Effector memory CD8-positive, alpha-beta T cell (primary cell): ENCODE measurements around the gene SMYD3.
A peak's percentile ranks its signal among the peaks of the same experiment; 100 is the strongest.

Experiments
- ATAC-seq: fragments of 150-1000 bp; cut with Tn5 transposase; replicated peaks from 2 replicates; pipeline ENCODE4 v1.10.0; 2021; ENCODE audit warnings: mild to moderate bottlenecking, moderate library complexity
- DNase-seq, 3 experiments: peaks; one replicate each; pipeline ENCODE4 v3.0.0; 2021
- H3K27ac Mint-ChIP-seq, 2 donors: one replicate each; pipeline ENCODE4 v1.8.0; 2022; ENCODE audit warnings: mild to moderate bottlenecking in 2 of 2, mixed read lengths in 2 of 2, moderate library complexity in 2 of 2
- H3K27me3 Mint-ChIP-seq, 2 donors: one replicate each; pipeline ENCODE4 v1.8.0; 2022; ENCODE audit warnings: mixed read lengths in 2 of 2
- H3K36me3 Mint-ChIP-seq: one replicate; pipeline ENCODE4 v1.8.0; 2022; ENCODE audit warnings: mild to moderate bottlenecking, moderate library complexity, mixed read lengths; ENCODE audit not compliant: insufficient read depth
- H3K4me1 Mint-ChIP-seq, 2 donors: one replicate each; pipeline ENCODE4 v1.8.0; 2022; ENCODE audit warnings: low read depth in 2 of 2, mixed read lengths in 2 of 2
- H3K4me3 Mint-ChIP-seq, 2 donors: one replicate each; pipeline ENCODE4 v1.8.0; 2022; ENCODE audit warnings: mild to moderate bottlenecking in 2 of 2, mixed read lengths in 2 of 2, moderate library complexity in 2 of 2
- H3K9me3 Mint-ChIP-seq, 2 donors: one replicate each; pipeline ENCODE4 v1.8.0; 2022; ENCODE audit warnings: mixed read lengths in 2 of 2

The SMYD3 gene

DNA sequence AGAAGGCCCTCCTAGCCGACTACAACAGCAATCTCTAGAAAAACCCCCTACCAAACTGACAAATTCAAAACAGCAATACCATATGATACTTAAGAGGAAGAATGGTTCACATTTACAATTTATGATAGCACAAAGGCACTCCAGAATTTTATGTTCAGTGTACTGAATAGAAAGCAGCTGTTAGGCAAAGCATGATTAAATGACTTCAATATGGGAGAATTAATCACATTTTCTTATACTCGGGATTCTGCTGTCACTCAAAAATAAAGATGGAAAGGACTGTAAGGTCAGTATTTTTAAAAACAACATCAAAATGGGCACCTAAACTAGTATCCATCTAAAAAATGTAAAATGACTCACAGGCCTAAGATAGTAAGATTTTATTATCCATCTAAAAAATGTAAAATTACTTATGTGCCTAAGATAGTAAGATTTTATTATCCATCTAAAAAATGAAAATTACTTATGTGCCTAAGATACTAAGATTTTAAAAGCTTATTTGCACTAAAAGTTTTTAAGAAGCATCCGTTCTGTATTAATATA is 198.5 kb downstream of the SMYD3 start:
- ATAC-seq (no peak), DNase-seq (no peak)
- no peaks in the 10 kb centered on the region for H3K27me3 Mint-ChIP-seq
- no peaks in the 10 kb centered on the region for H3K4me1 Mint-ChIP-seq
- H3K27ac Mint-ChIP-seq: no peak overlapping the region
- H3K36me3 Mint-ChIP-seq: no peaks in the 10 kb centered on the region
- H3K4me3 Mint-ChIP-seq: no peak overlapping the region
- no peaks in the 10 kb centered on the region for H3K9me3 Mint-ChIP-seq

DNA sequence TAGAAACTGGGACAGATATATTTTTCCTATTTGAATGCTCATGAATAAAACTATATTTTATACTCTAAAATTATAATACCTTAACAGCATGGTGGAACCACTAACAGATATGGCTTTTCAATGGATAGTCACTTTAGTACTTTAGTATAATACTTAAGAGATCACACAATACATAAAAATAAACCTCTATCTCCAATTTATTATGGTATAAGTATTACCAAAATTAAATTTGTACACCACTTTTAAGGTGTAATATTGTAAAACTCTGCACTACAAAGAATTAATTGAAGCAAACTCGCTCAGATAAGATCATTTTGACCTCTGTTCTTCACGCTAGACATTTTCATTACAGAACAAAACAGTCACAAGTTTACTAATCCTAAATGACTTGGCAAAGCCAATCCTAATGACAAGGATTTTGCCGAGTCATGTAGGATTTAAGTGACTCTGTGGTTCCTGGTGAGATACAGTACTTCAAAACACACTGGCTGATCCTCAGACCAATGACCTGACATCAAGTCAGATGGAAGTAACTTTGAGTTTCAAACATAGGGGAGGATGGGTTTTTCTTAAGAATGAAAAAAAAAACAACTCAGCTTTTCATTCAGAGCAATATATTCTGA is 200.6 kb downstream of the SMYD3 start:
- Mint-ChIP-seq H3K4me3 (no peak overlapping the region), H3K9me3 (no peaks in the 10 kb centered on the region), H3K36me3 (no peaks in the 10 kb centered on the region), H3K27ac (no peak overlapping the region), H3K27me3 (no peaks in the 10 kb centered on the region), H3K4me1 (no peaks in the 10 kb centered on the region)
- no peak for DNase-seq
- no peak for ATAC-seq

DNA sequence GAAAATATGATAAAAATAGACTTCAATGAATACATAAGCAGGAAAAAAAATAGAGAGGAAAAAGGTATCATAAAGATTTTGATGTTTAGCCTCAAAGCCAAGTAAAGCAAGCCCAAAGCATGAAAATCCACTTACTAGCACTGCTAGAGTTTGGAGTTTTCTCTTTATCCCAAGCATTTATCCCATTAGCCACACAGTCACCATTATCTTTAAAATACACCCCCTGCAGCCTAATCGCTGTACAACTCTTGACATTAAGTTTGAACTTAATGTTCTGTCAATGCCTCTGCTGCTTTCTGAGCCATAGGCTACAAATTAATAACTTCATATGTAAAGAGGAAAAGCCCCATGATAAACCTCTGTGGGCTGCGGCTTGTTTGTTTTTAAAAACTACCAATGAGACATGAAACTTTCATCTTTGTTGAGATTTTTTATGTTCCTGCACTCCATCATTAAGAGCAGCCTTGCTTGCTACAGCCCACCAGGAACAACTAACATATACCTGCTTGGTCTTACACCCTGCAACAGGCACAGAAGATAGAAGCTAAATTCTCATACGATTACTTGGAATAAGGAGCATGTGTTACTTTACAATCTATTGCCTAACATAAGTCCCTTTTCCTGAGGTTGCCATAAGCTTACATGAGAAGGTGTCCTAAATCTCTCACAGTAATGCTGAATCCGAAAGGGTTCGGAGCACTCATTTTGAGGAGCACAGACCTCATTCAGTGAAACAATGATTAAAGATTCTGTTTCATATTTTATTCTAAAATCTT is 202.4 kb downstream of the SMYD3 start:
- Mint-ChIP-seq H3K36me3 (no peaks in the 10 kb centered on the region), H3K9me3 (no peaks in the 10 kb centered on the region), H3K4me3 (no peak overlapping the region), H3K27ac (peak overlapping the region in 1 of 2 donors; percentile 15), H3K4me1 (no peaks in the 10 kb centered on the region), H3K27me3 (no peaks in the 10 kb centered on the region)
- DNase-seq: no peak
- no peak for ATAC-seq

DNA sequence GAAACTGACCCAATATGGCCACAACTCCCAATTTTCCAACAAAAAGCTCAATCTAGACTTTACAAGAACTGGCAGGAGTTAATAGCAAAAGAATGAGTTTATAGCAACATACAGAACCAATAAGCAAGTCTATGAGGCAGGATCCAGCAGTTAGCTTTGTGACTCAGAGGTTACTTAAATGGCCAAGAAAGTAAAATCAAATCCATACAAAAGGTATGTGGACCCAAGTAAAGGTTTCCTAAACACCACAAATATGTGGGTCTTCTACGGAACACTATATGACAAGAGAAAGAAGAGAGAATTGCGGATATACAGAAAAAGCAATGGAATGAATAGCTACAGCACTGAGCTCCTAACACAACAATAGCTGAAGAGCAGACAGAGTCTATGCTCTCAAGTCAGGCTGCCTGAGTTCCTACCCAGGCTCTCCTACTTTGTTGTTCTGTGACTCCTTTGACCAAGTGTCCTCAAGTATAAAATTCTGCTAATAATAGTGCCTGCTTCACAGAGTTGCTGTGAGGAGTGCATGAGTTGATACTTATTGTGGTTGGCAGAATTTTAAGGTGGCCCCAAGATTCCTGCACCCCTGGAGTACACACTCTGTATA is 204.3 kb downstream of the SMYD3 start:
- DNase-seq: no peak
- no peaks in the 10 kb centered on the region for H3K27me3 Mint-ChIP-seq
- no peaks in the 10 kb centered on the region for H3K9me3 Mint-ChIP-seq
- no peaks in the 10 kb centered on the region for H3K4me1 Mint-ChIP-seq
- peaks cover 3% of the 10 kb centered on the region for H3K36me3 Mint-ChIP-seq
- no peak overlapping the region for H3K4me3 Mint-ChIP-seq
- H3K27ac Mint-ChIP-seq: no peak overlapping the region
- no peak for ATAC-seq

DNA sequence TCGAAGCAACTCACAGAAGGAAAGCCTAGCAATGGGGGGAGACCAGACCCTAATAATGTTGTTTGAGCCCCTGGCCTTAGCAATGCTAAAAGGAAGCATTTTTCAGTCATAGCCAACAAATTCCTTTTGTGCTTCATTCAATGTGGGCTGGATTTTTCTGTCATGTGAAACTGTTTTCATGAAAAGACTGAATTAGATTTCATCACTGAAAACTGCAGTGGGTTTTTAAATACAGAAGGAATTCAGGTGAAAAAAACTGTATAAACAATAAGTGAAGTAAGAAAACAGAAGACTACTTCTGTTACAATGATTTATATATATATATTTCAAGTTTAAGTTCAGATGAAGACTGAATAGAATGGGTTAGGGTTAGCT is 204.8 kb downstream of the SMYD3 start:
- H3K9me3 Mint-ChIP-seq: no peaks in the 10 kb centered on the region
- H3K27ac Mint-ChIP-seq: no peak overlapping the region
- ATAC-seq (no peak), DNase-seq (no peak)
- no peaks in the 10 kb centered on the region for H3K4me1 Mint-ChIP-seq
- H3K4me3 Mint-ChIP-seq: no peak overlapping the region
- H3K36me3 Mint-ChIP-seq: peaks cover 3% of the 10 kb centered on the region
- H3K27me3 Mint-ChIP-seq: no peaks in the 10 kb centered on the region

DNA sequence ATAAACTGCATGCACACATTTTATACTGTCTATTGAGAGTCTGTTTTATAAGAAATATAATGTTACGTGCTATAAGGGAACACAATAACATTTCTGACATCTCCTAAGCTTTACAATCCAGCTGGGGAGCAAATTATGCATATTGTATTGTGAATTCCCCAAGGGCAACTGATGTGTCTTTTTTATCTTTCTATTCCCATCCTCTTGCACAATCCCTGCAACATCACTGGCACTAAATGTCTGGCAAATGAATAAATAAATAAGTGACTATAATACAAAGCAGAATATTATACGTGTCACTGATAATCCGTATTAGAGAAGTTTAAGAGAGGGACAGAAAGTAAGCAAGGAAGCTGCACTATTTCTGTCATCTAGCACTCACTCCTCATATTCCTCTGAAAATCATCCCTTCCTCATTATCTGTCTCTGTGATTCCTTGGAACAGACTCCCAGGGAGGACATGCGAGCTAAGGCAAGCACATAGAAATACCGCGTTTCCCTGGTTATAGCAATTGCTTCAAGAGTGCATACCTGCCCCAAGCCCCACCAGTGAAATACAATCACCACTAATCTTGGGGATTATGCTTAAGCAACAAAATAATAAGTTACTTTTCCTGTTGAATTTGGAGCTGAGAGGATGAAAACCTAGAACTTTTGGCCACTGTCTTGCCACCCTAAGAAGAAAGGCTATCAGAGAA is 205.4 kb downstream of the SMYD3 start:
- no peaks in the 10 kb centered on the region for H3K27me3 Mint-ChIP-seq
- H3K27ac Mint-ChIP-seq: no peak overlapping the region
- H3K9me3 Mint-ChIP-seq: no peaks in the 10 kb centered on the region
- DNase-seq (no peak), ATAC-seq (no peak)
- H3K4me3 Mint-ChIP-seq: no peak overlapping the region
- peaks cover 3% of the 10 kb centered on the region for H3K36me3 Mint-ChIP-seq
- peaks cover 0 to 4% of the 10 kb centered on the region in 2 donors for H3K4me1 Mint-ChIP-seq

DNA sequence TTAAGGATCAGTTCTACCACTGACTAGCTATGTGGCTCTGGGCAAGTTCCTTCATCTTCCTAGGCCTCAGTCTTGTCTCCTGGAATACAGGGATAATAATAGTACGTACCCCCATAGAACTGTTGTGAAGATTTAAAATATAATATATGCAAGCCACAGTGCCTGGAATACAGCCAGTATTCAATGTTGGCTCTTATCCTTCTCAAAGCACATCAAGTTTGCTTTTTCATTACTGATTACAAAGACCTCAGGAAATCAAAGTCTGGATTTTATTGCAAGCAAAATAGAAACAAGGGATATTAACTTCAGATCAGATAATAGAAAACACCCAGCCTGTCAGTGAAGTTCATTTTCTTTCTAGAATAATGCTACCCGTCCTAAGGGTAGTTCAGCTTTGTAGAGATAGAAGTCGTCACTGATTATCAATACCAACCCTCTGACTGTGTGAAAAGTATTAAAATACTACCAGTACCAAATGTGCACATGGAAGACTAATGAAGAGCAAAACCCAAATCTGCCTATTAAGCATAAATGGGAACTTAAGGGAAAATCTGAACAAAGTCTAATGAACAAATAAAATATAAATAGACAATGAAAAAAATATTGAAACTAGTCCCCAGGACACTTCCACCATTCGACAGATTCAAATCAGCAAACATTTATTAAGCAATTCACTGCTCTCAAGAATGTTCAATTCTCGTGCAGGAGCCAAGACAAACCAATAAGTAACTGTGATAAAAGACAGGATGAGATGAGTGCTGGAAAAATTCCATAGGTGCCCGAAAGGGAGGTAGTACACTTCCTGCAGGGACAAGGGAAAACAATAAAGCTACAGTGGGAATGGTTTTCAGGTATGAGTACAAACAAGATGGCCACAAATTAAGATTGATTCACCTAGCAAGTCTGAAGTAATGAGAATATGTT is 206.2 kb downstream of the SMYD3 start:
- Mint-ChIP-seq H3K4me1 (peaks cover 0 to 6% of the 10 kb centered on the region in 2 donors), H3K4me3 (no peak overlapping the region), H3K36me3 (peaks cover 3% of the 10 kb centered on the region), H3K9me3 (no peaks in the 10 kb centered on the region), H3K27ac (no peak overlapping the region), H3K27me3 (no peaks in the 10 kb centered on the region)
- no peak for ATAC-seq
- DNase-seq: no peak

DNA sequence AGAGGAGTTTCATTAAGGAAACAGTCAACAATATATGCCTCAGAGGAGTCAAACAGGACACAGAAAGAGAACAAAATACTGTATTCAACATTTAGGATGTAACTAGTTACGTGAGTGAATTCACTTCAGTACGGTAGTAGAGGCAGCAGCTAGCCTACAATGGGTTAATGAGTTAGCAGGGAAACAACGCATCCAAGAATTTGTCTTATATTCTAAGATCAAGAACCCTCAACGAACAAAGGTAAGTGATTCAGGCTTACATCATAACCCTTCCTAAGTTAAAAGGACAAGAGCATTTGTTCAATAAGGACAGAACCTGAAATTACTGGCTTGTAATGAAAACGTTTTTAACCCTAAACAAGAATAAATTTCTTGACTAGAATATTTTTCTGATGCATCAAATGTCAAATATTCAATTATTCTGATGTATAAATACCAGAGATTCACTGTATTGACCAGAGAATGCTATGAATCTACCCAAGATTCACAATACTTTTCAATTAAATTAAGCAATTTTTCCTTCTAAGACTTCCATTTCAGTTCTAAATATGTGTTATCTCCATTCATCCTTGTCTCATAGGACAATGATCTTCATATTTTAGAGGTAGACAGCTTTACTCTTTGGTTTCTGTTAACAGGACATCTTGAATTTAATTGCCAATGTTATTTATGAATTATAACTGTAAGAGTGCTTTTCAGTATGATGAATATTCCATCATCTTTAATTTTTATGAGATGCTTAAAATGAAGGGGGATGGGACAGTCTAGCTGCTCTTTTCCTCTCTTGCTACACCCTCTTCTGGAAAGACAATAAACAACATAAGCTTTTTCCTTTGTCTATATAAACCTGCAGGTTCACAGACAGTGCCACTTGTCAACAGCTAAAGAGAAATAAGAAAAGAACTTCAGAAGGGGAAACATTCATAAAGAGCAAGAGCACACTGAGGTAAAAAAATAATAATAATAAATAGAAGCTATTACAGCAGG is 209.5 kb downstream of the SMYD3 start:
- H3K9me3 Mint-ChIP-seq: no peaks in the 10 kb centered on the region
- no peak overlapping the region for H3K27ac Mint-ChIP-seq
- no peaks in the 10 kb centered on the region for H3K27me3 Mint-ChIP-seq
- H3K4me1 Mint-ChIP-seq: peaks cover 8 to 13% of the 10 kb centered on the region in 2 donors
- H3K36me3 Mint-ChIP-seq: peaks cover 3% of the 10 kb centered on the region
- no peak for ATAC-seq
- no peak overlapping the region for H3K4me3 Mint-ChIP-seq
- no peak for DNase-seq

DNA sequence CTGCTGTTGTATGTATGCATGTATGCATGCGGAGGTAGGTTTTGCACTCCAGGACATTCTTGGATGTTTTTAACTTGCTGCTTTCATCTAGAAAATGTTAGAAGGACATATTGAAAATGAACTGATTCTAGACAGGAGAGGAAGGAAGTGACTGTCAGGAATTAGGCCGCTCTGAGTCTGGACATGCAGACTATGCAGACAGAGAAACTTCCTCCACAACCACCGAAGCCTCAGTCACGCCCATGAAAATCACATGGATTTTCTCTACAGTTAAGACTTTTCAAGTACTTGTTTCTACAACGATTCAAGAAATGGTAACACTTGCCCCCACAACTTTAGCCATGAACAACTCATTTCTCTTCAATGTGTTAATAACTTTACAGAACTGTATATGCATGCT is 211.1 kb downstream of the SMYD3 start:
- Mint-ChIP-seq H3K4me3 (no peak overlapping the region), H3K36me3 (peaks cover 3% of the 10 kb centered on the region), H3K27ac (no peak overlapping the region), H3K27me3 (no peaks in the 10 kb centered on the region), H3K9me3 (no peaks in the 10 kb centered on the region), H3K4me1 (peaks cover 9 to 13% of the 10 kb centered on the region in 2 donors)
- ATAC-seq (no peak), DNase-seq (no peak)

DNA sequence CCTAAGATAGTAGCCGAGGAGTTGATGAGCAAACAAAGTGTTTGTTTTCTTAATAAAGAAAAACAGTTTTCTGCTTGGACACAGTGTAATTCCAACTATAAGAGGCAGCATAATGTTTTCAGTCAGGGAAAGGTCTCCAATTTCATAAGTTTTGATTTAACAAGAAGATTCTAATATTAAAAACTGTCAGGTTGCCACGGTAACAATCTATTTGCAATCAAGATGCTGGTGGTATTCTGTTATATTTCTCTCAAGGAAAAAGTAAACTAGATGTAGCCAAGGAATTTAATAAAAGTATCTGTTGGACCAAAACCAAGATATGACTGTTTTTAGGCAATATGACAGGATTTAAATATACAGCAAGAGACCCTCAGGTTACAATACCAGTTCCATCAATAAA is 211.7 kb downstream of the SMYD3 start:
- Mint-ChIP-seq H3K27ac (no peak overlapping the region), H3K27me3 (no peaks in the 10 kb centered on the region), H3K4me3 (no peak overlapping the region), H3K9me3 (no peaks in the 10 kb centered on the region), H3K4me1 (peaks cover 9 to 13% of the 10 kb centered on the region in 2 donors), H3K36me3 (peaks cover 3% of the 10 kb centered on the region)
- DNase-seq (no peak), ATAC-seq (no peak)

DNA sequence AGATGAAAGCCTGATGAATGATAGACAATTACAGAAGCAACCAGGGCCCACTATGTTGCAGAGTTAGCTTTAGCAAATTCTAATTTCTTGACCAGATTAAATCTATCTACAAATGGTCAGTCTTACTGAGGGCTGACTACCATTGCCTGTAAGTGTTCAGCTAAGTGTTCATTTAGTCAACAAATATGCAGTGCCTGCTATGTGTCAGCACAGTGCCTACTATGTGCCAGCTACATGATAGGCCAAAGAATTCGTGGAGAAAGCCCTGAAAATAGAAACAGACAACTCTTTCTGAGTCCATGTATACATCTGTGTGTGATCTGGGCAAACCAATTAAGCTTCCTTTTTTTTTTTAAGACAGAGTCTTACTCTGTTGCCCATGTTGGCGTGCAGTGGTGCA is 212.8 kb downstream of the SMYD3 start:
- Mint-ChIP-seq H3K36me3 (no peaks in the 10 kb centered on the region), H3K9me3 (no peaks in the 10 kb centered on the region), H3K27me3 (no peaks in the 10 kb centered on the region), H3K4me1 (peaks cover 9 to 13% of the 10 kb centered on the region in 2 donors), H3K4me3 (no peak overlapping the region), H3K27ac (no peak overlapping the region)
- DNase-seq: no peak
- ATAC-seq: no peak
